Stimulated activated memory B cell treated with anti-CD40 and anti-IgM and Interleukin-4, amounts not matched to agents 10 μg/mL and 1 μg/mL and 100 μg/mL, for 72 hours (primary cell): Measurements from ENCODE around the gene MACROD2.

Experiments
- ATAC-seq: fragments of 150-1000 bp; cut with Tn5 transposase; 2 replicates; pipeline ENCODE4 v1.10.0; 2021
- H3K27ac Mint-ChIP-seq: one replicate; pipeline ENCODE4 v1.8.0; 2022; ENCODE audit warnings: mild to moderate bottlenecking, mixed read lengths
- H3K27me3 Mint-ChIP-seq: one replicate; pipeline ENCODE4 v1.8.0; 2022; ENCODE audit warnings: mixed read lengths
- H3K36me3 Mint-ChIP-seq: one replicate; pipeline ENCODE4 v1.8.0; 2022; ENCODE audit warnings: mixed read lengths
- H3K4me1 Mint-ChIP-seq: one replicate; pipeline ENCODE4 v1.8.0; 2022; ENCODE audit warnings: mixed read lengths
- H3K4me3 Mint-ChIP-seq: one replicate; pipeline ENCODE4 v1.8.0; 2022; ENCODE audit warnings: mild to moderate bottlenecking, moderate library complexity, mixed read lengths
- H3K9me3 Mint-ChIP-seq: one replicate; pipeline ENCODE4 v1.8.0; 2022; ENCODE audit warnings: mixed read lengths

The MACROD2 gene

GRCh38 chr20:14612391-14612790 lies 617.1 kb downstream of the MACROD2 start:
- ATAC-seq = no peak
- Mint-ChIP-seq H3K9me3 (no peaks in the 10 kb centered on the region), H3K27ac (no peak overlapping the region), H3K4me3 (no peak overlapping the region), H3K36me3 (no peaks in the 10 kb centered on the region), H3K27me3 (no peaks in the 10 kb centered on the region), H3K4me1 (no peaks in the 10 kb centered on the region)

GRCh38 chr20:14616003-14616402 lies 620.7 kb downstream of the MACROD2 start:
- H3K9me3 Mint-ChIP-seq = no peaks in the 10 kb centered on the region
- ATAC-seq = no peak
- no peaks in the 10 kb centered on the region for H3K27me3 Mint-ChIP-seq
- no peak overlapping the region for H3K27ac Mint-ChIP-seq
- H3K4me1 Mint-ChIP-seq = no peaks in the 10 kb centered on the region
- no peak overlapping the region for H3K4me3 Mint-ChIP-seq
- H3K36me3 Mint-ChIP-seq = no peaks in the 10 kb centered on the region

GRCh38 chr20:14617123-14617522 lies 621.8 kb downstream of the MACROD2 start:
- Mint-ChIP-seq H3K27me3 (no peaks in the 10 kb centered on the region), H3K4me3 (no peak overlapping the region), H3K9me3 (no peaks in the 10 kb centered on the region), H3K27ac (no peak overlapping the region), H3K4me1 (no peaks in the 10 kb centered on the region), H3K36me3 (no peaks in the 10 kb centered on the region)
- ATAC-seq = no peak

- H3K4me1 Mint-ChIP-seq = no peaks in the 10 kb centered on the region
- no peak overlapping the region for H3K4me3 Mint-ChIP-seq
- H3K9me3 Mint-ChIP-seq = no peaks in the 10 kb centered on the region
- no peaks in the 10 kb centered on the region for H3K36me3 Mint-ChIP-seq
- H3K27me3 Mint-ChIP-seq = no peaks in the 10 kb centered on the region
- ATAC-seq = no peak
- no peak overlapping the region for H3K27ac Mint-ChIP-seq
These were observed 624.1 kb downstream of the MACROD2 start for GRCh38 chr20:14619411-14619810.

GRCh38 chr20:14622796-14623195 lies 627.5 kb downstream of the MACROD2 start:
- Mint-ChIP-seq H3K4me1 (no peaks in the 10 kb centered on the region), H3K4me3 (no peak overlapping the region), H3K27ac (no peak overlapping the region), H3K9me3 (no peaks in the 10 kb centered on the region), H3K36me3 (no peaks in the 10 kb centered on the region), H3K27me3 (no peaks in the 10 kb centered on the region)
- no peak for ATAC-seq

GRCh38 chr20:14631011-14631410 lies 635.7 kb downstream of the MACROD2 start:
- no peaks in the 10 kb centered on the region for H3K27me3 Mint-ChIP-seq
- H3K27ac Mint-ChIP-seq = no peak overlapping the region
- H3K4me3 Mint-ChIP-seq = no peak overlapping the region
- H3K9me3 Mint-ChIP-seq = no peaks in the 10 kb centered on the region
- H3K4me1 Mint-ChIP-seq = no peaks in the 10 kb centered on the region
- H3K36me3 Mint-ChIP-seq = no peaks in the 10 kb centered on the region
- ATAC-seq = no peak

GRCh38 chr20:14632906-14633305 lies 637.6 kb downstream of the MACROD2 start:
- no peaks in the 10 kb centered on the region for H3K4me1 Mint-ChIP-seq
- no peaks in the 10 kb centered on the region for H3K27me3 Mint-ChIP-seq
- H3K27ac Mint-ChIP-seq = no peak overlapping the region
- H3K4me3 Mint-ChIP-seq = no peak overlapping the region
- no peaks in the 10 kb centered on the region for H3K36me3 Mint-ChIP-seq
- H3K9me3 Mint-ChIP-seq = no peaks in the 10 kb centered on the region
- no peak for ATAC-seq

- no peaks in the 10 kb centered on the region for H3K36me3 Mint-ChIP-seq
- no peaks in the 10 kb centered on the region for H3K9me3 Mint-ChIP-seq
- no peak for ATAC-seq
- no peaks in the 10 kb centered on the region for H3K4me1 Mint-ChIP-seq
- H3K27ac Mint-ChIP-seq = no peak overlapping the region
- no peak overlapping the region for H3K4me3 Mint-ChIP-seq
- H3K27me3 Mint-ChIP-seq = no peaks in the 10 kb centered on the region
These were observed 638.2 kb downstream of the MACROD2 start for GRCh38 chr20:14633507-14633906.

GRCh38 chr20:14634665-14635064 lies 639.3 kb downstream of the MACROD2 start:
- no peak overlapping the region for H3K27ac Mint-ChIP-seq
- H3K4me1 Mint-ChIP-seq = no peaks in the 10 kb centered on the region
- no peaks in the 10 kb centered on the region for H3K9me3 Mint-ChIP-seq
- no peak overlapping the region for H3K4me3 Mint-ChIP-seq
- H3K36me3 Mint-ChIP-seq = no peaks in the 10 kb centered on the region
- no peak for ATAC-seq
- H3K27me3 Mint-ChIP-seq = no peaks in the 10 kb centered on the region

GRCh38 chr20:14637441-14637840 lies 642.1 kb downstream of the MACROD2 start:
- H3K27ac Mint-ChIP-seq = no peak overlapping the region

GRCh38 chr20:14643146-14643545 lies 647.8 kb downstream of the MACROD2 start:
- Mint-ChIP-seq H3K27ac (no peak overlapping the region), H3K36me3 (no peaks in the 10 kb centered on the region), H3K4me1 (no peaks in the 10 kb centered on the region), H3K4me3 (no peak overlapping the region), H3K27me3 (no peaks in the 10 kb centered on the region), H3K9me3 (peaks cover 7% of the 10 kb centered on the region)
- ATAC-seq = no peak

More at GRCh38 chr20:14637441-14637840, 642.1 kb downstream of the MACROD2 start:
- no peak for ATAC-seq
- no peaks in the 10 kb centered on the region for H3K4me1 Mint-ChIP-seq
- H3K36me3 Mint-ChIP-seq = no peaks in the 10 kb centered on the region
- H3K27me3 Mint-ChIP-seq = no peaks in the 10 kb centered on the region
- no peak overlapping the region for H3K4me3 Mint-ChIP-seq
- H3K9me3 Mint-ChIP-seq = peaks cover 7% of the 10 kb centered on the region

- H3K9me3 Mint-ChIP-seq = peaks cover 7% of the 10 kb centered on the region
- no peak overlapping the region for H3K4me3 Mint-ChIP-seq
- H3K27ac Mint-ChIP-seq = no peak overlapping the region
- no peaks in the 10 kb centered on the region for H3K4me1 Mint-ChIP-seq
- ATAC-seq = no peak
- H3K27me3 Mint-ChIP-seq = no peaks in the 10 kb centered on the region
- H3K36me3 Mint-ChIP-seq = no peaks in the 10 kb centered on the region
These were observed 648.2 kb downstream of the MACROD2 start for GRCh38 chr20:14643556-14643955.

GRCh38 chr20:14644306-14645097 lies 649.2 kb downstream of the MACROD2 start:
- H3K9me3 Mint-ChIP-seq = peaks cover 7% of the 10 kb centered on the region
- no peak overlapping the region for H3K4me3 Mint-ChIP-seq
- no peaks in the 10 kb centered on the region for H3K36me3 Mint-ChIP-seq
- no peak overlapping the region for H3K27ac Mint-ChIP-seq
- ATAC-seq = no peak
- no peaks in the 10 kb centered on the region for H3K27me3 Mint-ChIP-seq
- no peaks in the 10 kb centered on the region for H3K4me1 Mint-ChIP-seq

GRCh38 chr20:14647016-14647415 lies 651.7 kb downstream of the MACROD2 start:
- no peaks in the 10 kb centered on the region for H3K36me3 Mint-ChIP-seq
- no peak overlapping the region for H3K27ac Mint-ChIP-seq
- H3K9me3 Mint-ChIP-seq = peaks cover 3% of the 10 kb centered on the region
- no peaks in the 10 kb centered on the region for H3K27me3 Mint-ChIP-seq
- ATAC-seq = no peak
- H3K4me3 Mint-ChIP-seq = no peak overlapping the region
- H3K4me1 Mint-ChIP-seq = no peaks in the 10 kb centered on the region

GRCh38 chr20:14649662-14650061 lies 654.3 kb downstream of the MACROD2 start:
- Mint-ChIP-seq H3K4me3 (no peak overlapping the region), H3K27me3 (no peaks in the 10 kb centered on the region), H3K9me3 (no peaks in the 10 kb centered on the region), H3K27ac (no peak overlapping the region), H3K4me1 (no peaks in the 10 kb centered on the region), H3K36me3 (no peaks in the 10 kb centered on the region)
- ATAC-seq = no peak

GRCh38 chr20:14657266-14658005 lies 662.1 kb downstream of the MACROD2 start:
- no peaks in the 10 kb centered on the region for H3K36me3 Mint-ChIP-seq
- H3K9me3 Mint-ChIP-seq = no peaks in the 10 kb centered on the region
- H3K4me3 Mint-ChIP-seq = no peak overlapping the region
- no peaks in the 10 kb centered on the region for H3K27me3 Mint-ChIP-seq
- H3K27ac Mint-ChIP-seq = no peak overlapping the region
- no peaks in the 10 kb centered on the region for H3K4me1 Mint-ChIP-seq
- no peak for ATAC-seq
